Raji (cell line): ENCODE results near the gene CDH12.

Experiments used
- POLR2A ChIP-seq: IDR thresholded peaks from 2 replicates; pipeline ENCODE4 v1.6.1; 2011; ENCODE audit warnings: low read depth, low read length, control low read depth; ENCODE audit not compliant: insufficient read depth

The CDH12 gene

GRCh38 chr5:22473886-22474285, 379.3 kb downstream of the CDH12 start:
- TF ChIP-seq POLR2A = no peak

GRCh38 chr5:22471154-22471553, 382.0 kb downstream of the CDH12 start:
- no peak for TF ChIP-seq POLR2A

GRCh38 chr5:22470408-22470807, 382.7 kb downstream of the CDH12 start:
- no peak for TF ChIP-seq POLR2A

- TF ChIP-seq POLR2A = no peak
Observed at GRCh38 chr5:22465616-22466015, 387.5 kb downstream of the CDH12 start.

GRCh38 chr5:22465177-22465576, 388.0 kb downstream of the CDH12 start:
- TF ChIP-seq POLR2A = no peak

GRCh38 chr5:22460189-22460588, 393.0 kb downstream of the CDH12 start:
- no peak for TF ChIP-seq POLR2A

GRCh38 chr5:22432905-22433304, 420.2 kb downstream of the CDH12 start:
- no peak for TF ChIP-seq POLR2A

- no peak for TF ChIP-seq POLR2A
Observed at GRCh38 chr5:22431840-22432239, 421.3 kb downstream of the CDH12 start.

- TF ChIP-seq POLR2A = no peak
Observed at GRCh38 chr5:22431406-22431805, 421.7 kb downstream of the CDH12 start.

- no peak for TF ChIP-seq POLR2A
Observed at GRCh38 chr5:22411554-22412349, 441.4 kb downstream of the CDH12 start.

GRCh38 chr5:22391956-22392355, 461.2 kb downstream of the CDH12 start:
- no peak for TF ChIP-seq POLR2A

GRCh38 chr5:22390888-22391287, 462.3 kb downstream of the CDH12 start:
- no peak for TF ChIP-seq POLR2A

- no peak for TF ChIP-seq POLR2A
Observed at GRCh38 chr5:22372826-22373660, 480.1 kb downstream of the CDH12 start.

GRCh38 chr5:22372376-22372775, 480.8 kb downstream of the CDH12 start:
- no peak for TF ChIP-seq POLR2A

GRCh38 chr5:22354956-22355355, 498.2 kb downstream of the CDH12 start:
- no peak for TF ChIP-seq POLR2A

- no peak for TF ChIP-seq POLR2A
Observed at GRCh38 chr5:22352493-22352892, 500.7 kb downstream of the CDH12 start.
